Right atrium auricular region (tissue), 2 donors: ENCODE data around the gene RAE1. TPM values are rescaled to one million over a fixed set of nuclear protein-coding genes. Genes with fewer than 3 reads are reported as not detected.

Experiments
- DNase-seq: peaks from one replicate; pipeline ENCODE4 v3.0.0-alpha.2; 2019; ENCODE audit warnings: low spot score
- H3K27ac ChIP-seq, 2 donors: fragments of 200-600 bp; sonication (generic); 1 replicate in 1 of 2; 2 replicates in 1 of 2; pipeline ENCODE4 v1.5.1; 2016 to 2019
- H3K27me3 ChIP-seq, 2 donors: fragments of 200-600 bp; sonication (generic); one replicate each; pipeline versions ENCODE4 v1.5.1 to v1.6.0; 2017 to 2019
- H3K36me3 ChIP-seq: fragments of 200-600 bp; sonication (generic); one replicate; pipeline ENCODE4 v1.5.1; 2016
- H3K4me1 ChIP-seq, 2 donors: fragments of 200-600 bp; sonication (generic); one replicate each; pipeline versions ENCODE4 v1.5.1 to v1.6.0; 2017 to 2019
- H3K4me3 ChIP-seq, 2 donors: fragments of 200-600 bp; sonication (generic); 1 replicate in 1 of 2; 2 replicates in 1 of 2; pipeline ENCODE4 v1.5.1; 2017 to 2019; ENCODE audit warnings: mild to moderate bottlenecking in 1 of 2, moderate library complexity in 1 of 2
- H3K9me3 ChIP-seq, 2 donors: fragments of 200-600 bp; sonication (generic); one replicate each; pipeline ENCODE4 v1.5.1; 2019
- CTCF ChIP-seq, 2 donors: fragments of 200-600 bp; sonication (generic); IDR thresholded peaks; one replicate each; pipeline ENCODE4 v1.5.1; 2019; ENCODE audit warnings: antibody characterized with exemption in 2 of 2
- total RNA-seq, 2 donors: library from RNA; depleted of rRNA; stranded (reverse); fragments of >200 nt; gene quantifications; one replicate each; pipeline ENCODE4 v1.1.0, GENCODE V29; 2016

Gene RAE1
- total RNA-seq, 2 donors from 2014 or later: 11.6 to 11.8 TPM

DNA sequence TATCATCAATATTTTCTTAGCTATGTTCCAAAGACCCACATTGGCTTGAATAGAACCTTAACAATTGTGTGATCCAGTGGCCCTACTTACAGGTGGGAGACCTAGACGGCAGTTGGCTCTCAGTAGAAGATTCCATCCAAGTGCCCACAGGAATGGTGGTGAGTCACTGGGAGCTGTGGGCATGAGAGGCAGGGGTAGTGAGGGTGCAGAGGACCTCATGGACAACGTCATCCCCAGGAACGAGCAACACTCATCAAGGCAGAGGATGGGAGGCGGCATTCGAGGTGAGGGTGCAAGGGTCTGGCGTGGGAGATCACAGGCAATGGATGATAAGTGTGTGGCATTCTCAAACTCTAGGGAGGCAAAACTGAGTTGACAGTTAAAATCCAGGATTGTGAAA is 38.9 kb upstream of the RAE1 start:
- no peaks in the 10 kb centered on the region for H3K36me3 ChIP-seq
- no peak overlapping the region for H3K27ac ChIP-seq
- no peak for DNase-seq
- TF ChIP-seq CTCF (IDR thresholded peaks at IDR 0.05): no peak
- no peaks in the 10 kb centered on the region for H3K9me3 ChIP-seq
- H3K27me3 ChIP-seq: no peaks in the 10 kb centered on the region
- H3K4me1 ChIP-seq: no peaks in the 10 kb centered on the region
- H3K4me3 ChIP-seq: no peak overlapping the region

GRCh38 chr20:57313230-57313629 is 37.8 kb upstream of the RAE1 start:
- Histone ChIP-seq H3K27ac (no peak overlapping the region), H3K9me3 (no peaks in the 10 kb centered on the region), H3K36me3 (no peaks in the 10 kb centered on the region), H3K27me3 (no peaks in the 10 kb centered on the region), H3K4me1 (no peaks in the 10 kb centered on the region), H3K4me3 (no peak overlapping the region)
- TF ChIP-seq CTCF (IDR thresholded peaks at IDR 0.05): no peak
- no peak for DNase-seq

DNA sequence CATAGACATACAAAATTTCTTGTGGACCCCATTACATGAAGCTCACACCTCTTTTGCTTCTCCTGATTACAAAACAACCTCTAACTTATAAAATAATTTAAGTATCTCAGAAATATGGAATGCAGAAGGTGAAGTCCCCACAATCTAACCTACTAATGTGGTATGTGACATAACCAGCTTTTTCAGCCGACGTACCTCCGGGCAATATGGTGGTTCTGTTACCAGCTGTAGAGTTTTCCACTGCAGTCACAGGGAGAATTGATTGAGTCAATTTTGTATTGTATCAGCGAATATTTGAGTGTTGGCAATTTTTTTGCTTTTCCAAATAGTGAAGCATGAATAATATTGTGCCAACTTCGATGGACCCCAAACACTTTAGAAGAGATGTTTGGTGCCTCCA is 37.1 kb upstream of the RAE1 start:
- Histone ChIP-seq H3K27me3 (no peaks in the 10 kb centered on the region), H3K27ac (no peak overlapping the region), H3K36me3 (no peaks in the 10 kb centered on the region), H3K4me3 (no peak overlapping the region), H3K4me1 (no peaks in the 10 kb centered on the region), H3K9me3 (no peaks in the 10 kb centered on the region)
- TF ChIP-seq CTCF (IDR thresholded peaks at IDR 0.05): no peak
- DNase-seq: no peak

GRCh38 chr20:57315083-57315975 is 35.7 kb upstream of the RAE1 start:
- no peak overlapping the region for H3K27ac ChIP-seq
- DNase-seq: no peak

GRCh38 chr20:57315976-57316480 is 35.0 kb upstream of the RAE1 start:
- Histone ChIP-seq H3K9me3 (no peaks in the 10 kb centered on the region), H3K36me3 (no peaks in the 10 kb centered on the region), H3K27me3 (no peaks in the 10 kb centered on the region), H3K4me1 (no peaks in the 10 kb centered on the region), H3K4me3 (no peak overlapping the region), H3K27ac (no peak overlapping the region)
- no peak for DNase-seq
- TF ChIP-seq CTCF (IDR thresholded peaks at IDR 0.05): no peak

More at GRCh38 chr20:57315083-57315975, 35.7 kb upstream of the RAE1 start:
- no peak overlapping the region for H3K4me3 ChIP-seq
- no peaks in the 10 kb centered on the region for H3K36me3 ChIP-seq
- H3K9me3 ChIP-seq: no peaks in the 10 kb centered on the region
- no peaks in the 10 kb centered on the region for H3K27me3 ChIP-seq
- no peak for TF ChIP-seq CTCF (IDR thresholded peaks at IDR 0.05)
- no peaks in the 10 kb centered on the region for H3K4me1 ChIP-seq
